Skeletal muscle tissue (tissue), 4 donors: ENCODE data around the gene SH3TC1. TPM values are rescaled to one million over a fixed set of nuclear protein-coding genes. Genes with fewer than 3 reads are reported as not detected.

ENCODE experiments used
- H3K27ac ChIP-seq: one replicate; pipeline ENCODE4 v1.7.0; 2013; ENCODE audit warnings: mild to moderate bottlenecking, low read depth, low read length, inconsistent platforms
- H3K27me3 ChIP-seq, 3 donors: one replicate each; pipeline ENCODE4 v1.7.0; 2013; ENCODE audit warnings: low read length in 3 of 3; ENCODE audit not compliant: control insufficient read depth in 3 of 3, insufficient read depth in 3 of 3
- H3K36me3 ChIP-seq, 3 donors: one replicate each; pipeline ENCODE4 v1.7.0; 2013; ENCODE audit warnings: low read length in 3 of 3; ENCODE audit not compliant: control insufficient read depth in 3 of 3, insufficient read depth in 3 of 3
- H3K4me1 ChIP-seq, 3 donors: one replicate each; pipeline ENCODE4 v1.7.0; 2013; ENCODE audit warnings: low read length in 3 of 3, mild to moderate bottlenecking in 3 of 3; ENCODE audit not compliant: control insufficient read depth in 3 of 3, insufficient read depth in 3 of 3
- H3K4me3 ChIP-seq, 3 donors: one replicate each; pipeline ENCODE4 v1.7.0; 2013; ENCODE audit warnings: low read length in 3 of 3
- H3K9ac ChIP-seq, 3 donors: one replicate each; pipeline ENCODE4 v1.7.0; 2013; ENCODE audit warnings: low read length in 3 of 3, mild to moderate bottlenecking in 3 of 3, moderate library complexity in 2 of 3, low read depth in 1 of 3
- H3K9me3 ChIP-seq, 3 donors: one replicate each; pipeline ENCODE4 v1.7.0; 2013; ENCODE audit warnings: low read length in 3 of 3; ENCODE audit not compliant: control insufficient read depth in 3 of 3
- total RNA-seq: library from RNA; depleted of rRNA; stranded (reverse); fragments of >200 nt; gene quantifications from one replicate; pipeline ENCODE4 v1.2.3, GENCODE V29; 2014
- donor health status: Osteomylitis.

Gene SH3TC1
- total RNA-seq, 1 donor from 2014 or later: 13.0 TPM

DNA sequence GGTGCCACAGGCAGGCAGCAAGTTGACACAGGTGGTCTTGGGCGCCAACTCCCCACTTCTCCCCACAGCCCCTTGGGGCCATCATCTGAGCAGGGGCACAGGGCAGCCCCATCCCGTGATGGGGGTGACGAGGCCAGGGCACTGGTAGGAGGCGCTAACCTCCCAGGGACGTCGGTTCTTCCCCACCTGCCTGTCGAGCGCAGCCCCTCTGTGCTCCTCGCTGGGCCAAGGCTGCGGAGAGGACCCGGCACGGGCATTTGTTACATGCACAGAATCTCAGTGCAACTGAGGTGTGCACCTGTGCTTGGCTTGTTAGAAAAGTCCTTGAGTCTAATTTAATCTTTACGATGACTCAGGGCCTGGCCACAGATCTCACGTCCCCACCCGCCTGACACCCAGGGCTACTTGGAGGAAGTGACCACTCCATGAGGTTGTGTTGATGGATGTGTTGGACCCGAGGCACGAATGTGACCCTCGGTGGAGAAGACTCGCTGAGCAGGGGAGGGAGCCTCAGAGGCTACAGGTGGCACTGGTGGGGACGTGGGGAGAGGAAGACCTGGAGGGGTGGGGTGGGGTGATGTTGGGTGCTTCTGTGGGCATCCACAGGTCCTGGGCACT, 3.1 kb upstream of the SH3TC1 start:
- Histone ChIP-seq H3K4me1 (peaks cover 47 to 57% (median 54%) of the 10 kb centered on the region in 3 donors), H3K9ac (no peak overlapping the region), H3K4me3 (no peak overlapping the region), H3K27ac (no peak overlapping the region), H3K27me3 (no peaks in the 10 kb centered on the region), H3K9me3 (no peaks in the 10 kb centered on the region), H3K36me3 (no peaks in the 10 kb centered on the region)

DNA sequence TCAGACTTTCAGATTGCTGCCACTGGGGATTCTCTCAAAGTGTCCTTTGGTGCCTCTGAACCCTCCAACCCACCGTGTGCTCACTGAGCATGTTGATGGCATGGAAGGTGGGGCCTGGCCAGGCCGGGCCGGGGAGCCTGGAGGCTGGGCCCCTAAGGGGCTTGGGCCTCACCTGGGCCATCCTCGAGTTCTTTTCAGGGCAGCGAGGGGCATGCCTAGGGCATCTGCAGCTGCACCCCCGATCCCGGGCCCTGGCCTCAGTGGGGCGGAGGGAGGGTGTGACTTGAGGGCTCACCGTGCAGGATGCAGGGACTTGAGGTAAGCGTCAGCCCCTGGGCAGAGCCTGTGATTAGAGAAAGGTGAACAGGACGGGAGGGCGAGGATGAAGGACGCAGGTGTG, 1.6 kb upstream of the SH3TC1 start:
- Histone ChIP-seq H3K36me3 (no peaks in the 10 kb centered on the region), H3K4me1 (peaks cover 49 to 55% (median 54%) of the 10 kb centered on the region in 3 donors), H3K4me3 (no peak overlapping the region), H3K9me3 (no peaks in the 10 kb centered on the region), H3K27me3 (no peaks in the 10 kb centered on the region), H3K9ac (no peak overlapping the region), H3K27ac (no peak overlapping the region)

DNA sequence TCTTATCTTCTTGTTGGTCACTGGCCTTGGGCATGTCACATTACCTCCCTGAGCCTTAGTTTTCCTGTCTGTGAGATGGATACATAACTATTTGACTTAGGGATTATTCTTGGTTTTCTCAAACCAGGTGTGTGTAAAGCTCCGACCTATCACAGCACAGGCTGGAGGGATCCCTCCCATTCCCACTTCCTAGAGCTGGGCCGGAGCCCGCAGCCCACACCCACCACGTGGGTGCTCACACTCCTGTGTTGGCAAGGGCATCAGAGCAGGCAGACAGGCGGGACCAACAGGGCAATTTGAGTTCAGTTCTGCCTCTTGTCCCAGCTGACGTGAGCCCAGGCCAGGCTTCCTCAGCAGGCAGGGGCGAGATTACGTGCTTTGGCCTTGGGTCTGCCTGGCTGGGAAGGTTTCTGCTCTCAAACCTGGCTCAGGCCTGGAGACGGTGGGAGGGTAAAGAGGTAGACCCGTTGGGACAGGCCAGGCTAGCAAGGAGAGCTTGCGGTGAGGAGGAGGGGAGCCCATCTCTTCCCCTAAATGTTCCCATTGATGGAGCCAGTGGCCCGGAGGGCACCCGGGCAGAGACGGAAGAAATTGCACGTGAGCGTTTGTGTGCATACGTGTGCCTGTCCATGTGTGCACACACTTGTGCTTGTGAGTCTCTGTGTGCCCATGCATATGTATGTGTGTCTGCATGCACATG, 734 bp upstream of the SH3TC1 start:
- Histone ChIP-seq H3K4me1 (peaks cover 45 to 53% (median 53%) of the 10 kb centered on the region in 3 donors), H3K9me3 (no peaks in the 10 kb centered on the region), H3K27ac (no peak overlapping the region), H3K36me3 (no peaks in the 10 kb centered on the region), H3K27me3 (no peaks in the 10 kb centered on the region), H3K9ac (peak overlapping the region in 2 of 3 donors; percentile 72 to 76), H3K4me3 (peak overlapping the region; percentile 3 to 75 (median 58))

DNA sequence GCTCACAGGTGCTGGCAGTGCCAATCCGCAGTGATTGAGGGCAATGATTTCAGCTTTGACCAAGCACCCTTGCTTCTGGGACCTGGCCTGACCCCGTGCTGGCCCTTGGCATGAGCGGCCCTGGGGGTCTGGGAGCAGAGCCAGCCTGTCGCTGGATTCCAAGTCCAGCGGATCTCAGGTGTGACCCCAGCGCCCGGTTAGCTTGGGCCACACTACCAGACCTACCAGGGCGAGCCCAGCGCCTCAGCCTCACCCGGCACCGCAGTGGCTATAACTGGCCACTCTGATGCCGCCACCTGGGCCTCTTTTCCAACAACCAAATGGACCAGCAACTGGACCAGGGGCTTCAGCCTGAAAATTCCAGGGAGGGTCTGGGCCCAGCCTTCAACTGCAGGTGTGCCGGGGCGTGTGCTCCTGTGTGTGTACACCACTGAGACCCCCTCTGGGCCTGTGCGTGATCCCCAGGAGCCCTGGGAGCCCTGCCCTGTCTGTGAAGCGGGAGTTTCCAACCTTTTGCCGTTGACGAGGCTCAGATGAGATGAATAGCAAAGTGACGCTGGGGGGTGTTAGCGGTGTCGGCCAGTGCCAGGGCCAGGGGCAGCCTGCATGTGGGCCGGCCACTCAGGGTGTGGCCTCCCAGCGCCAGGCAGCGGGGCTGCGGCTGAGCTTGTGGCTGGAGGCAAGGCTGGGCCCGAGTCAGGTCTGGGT, 658 bp downstream of the SH3TC1 start:
- Histone ChIP-seq H3K9me3 (no peaks in the 10 kb centered on the region), H3K27me3 (no peaks in the 10 kb centered on the region), H3K9ac (peak overlapping the region; percentile 72 to 76 (median 73)), H3K27ac (peak overlapping the region; percentile 77), H3K36me3 (no peaks in the 10 kb centered on the region), H3K4me1 (peaks cover 45 to 56% (median 51%) of the 10 kb centered on the region in 3 donors), H3K4me3 (peak overlapping the region; percentile 58 to 75 (median 66))

DNA sequence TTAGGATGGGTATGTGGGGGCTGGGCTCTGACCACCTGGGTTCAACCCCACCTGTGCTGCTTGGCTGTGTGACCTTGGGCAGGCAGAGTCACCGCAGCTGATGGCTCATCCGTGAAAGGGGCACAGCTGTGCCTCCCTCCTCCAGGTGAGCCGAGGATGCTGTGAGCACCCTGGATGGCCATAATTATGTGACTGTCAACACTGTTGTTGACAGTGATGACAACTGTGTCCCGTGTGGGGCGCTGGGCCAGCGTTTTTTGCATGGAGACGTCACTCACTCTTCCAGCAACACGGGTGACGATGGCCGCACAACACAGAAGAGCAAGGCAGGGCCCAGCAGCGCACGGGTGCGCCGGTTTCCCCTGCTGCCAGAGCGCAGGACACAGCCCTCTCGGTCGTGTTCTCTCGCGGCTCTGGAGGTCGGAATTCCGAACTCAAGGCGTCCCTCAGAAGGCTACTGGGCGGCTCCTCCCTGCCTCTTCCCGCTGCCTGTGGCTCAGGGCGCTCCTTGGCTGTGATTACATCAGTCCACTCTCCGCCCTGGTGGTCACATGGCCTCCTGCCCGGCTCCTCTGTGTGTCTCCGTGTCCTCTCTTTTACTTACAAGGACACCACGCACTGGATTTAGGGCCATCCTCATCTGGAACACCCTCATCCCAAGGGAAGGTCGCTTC, 1.3 kb downstream of the SH3TC1 start:
- Histone ChIP-seq H3K4me1 (peaks cover 44 to 56% (median 46%) of the 10 kb centered on the region in 3 donors), H3K27me3 (no peaks in the 10 kb centered on the region), H3K36me3 (no peaks in the 10 kb centered on the region), H3K9me3 (no peaks in the 10 kb centered on the region), H3K27ac (peak overlapping the region; percentile 77), H3K9ac (peak overlapping the region; percentile 40 to 76 (median 72)), H3K4me3 (peak overlapping the region; percentile 58 to 75 (median 66))

DNA sequence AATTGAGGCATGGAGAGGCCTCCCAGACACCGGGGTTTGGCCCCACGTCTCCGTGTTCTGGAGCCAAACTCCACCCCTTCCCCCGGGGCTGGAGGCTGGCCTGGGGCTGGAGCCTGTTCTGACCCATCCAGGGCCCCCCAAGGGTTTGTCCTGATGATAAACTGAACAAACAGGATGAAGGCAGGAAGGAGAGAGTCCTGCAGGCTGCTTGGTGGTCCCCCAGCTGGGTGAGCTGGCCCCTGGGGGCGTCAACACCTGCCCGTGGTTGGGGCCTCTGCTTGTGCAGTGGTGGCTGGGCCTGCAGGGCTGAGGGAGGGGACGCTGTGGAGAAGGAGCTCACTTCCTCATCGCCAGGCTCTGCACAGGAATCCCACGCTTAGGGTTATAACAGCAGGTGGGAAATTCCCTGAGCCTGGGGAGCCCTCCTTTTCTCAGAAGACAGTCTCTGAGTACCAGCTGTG, 2.3 kb downstream of the SH3TC1 start:
- H3K4me1 ChIP-seq: peaks cover 39 to 50% (median 40%) of the 10 kb centered on the region in 3 donors
- H3K9me3 ChIP-seq: no peaks in the 10 kb centered on the region
- H3K4me3 ChIP-seq: peak overlapping the region in 1 of 3 donors; percentile 13
- peak overlapping the region; percentile 77 for H3K27ac ChIP-seq
- no peaks in the 10 kb centered on the region for H3K27me3 ChIP-seq
- H3K36me3 ChIP-seq: no peaks in the 10 kb centered on the region
- H3K9ac ChIP-seq: peak overlapping the region in 2 of 3 donors; percentile 12 to 76

DNA sequence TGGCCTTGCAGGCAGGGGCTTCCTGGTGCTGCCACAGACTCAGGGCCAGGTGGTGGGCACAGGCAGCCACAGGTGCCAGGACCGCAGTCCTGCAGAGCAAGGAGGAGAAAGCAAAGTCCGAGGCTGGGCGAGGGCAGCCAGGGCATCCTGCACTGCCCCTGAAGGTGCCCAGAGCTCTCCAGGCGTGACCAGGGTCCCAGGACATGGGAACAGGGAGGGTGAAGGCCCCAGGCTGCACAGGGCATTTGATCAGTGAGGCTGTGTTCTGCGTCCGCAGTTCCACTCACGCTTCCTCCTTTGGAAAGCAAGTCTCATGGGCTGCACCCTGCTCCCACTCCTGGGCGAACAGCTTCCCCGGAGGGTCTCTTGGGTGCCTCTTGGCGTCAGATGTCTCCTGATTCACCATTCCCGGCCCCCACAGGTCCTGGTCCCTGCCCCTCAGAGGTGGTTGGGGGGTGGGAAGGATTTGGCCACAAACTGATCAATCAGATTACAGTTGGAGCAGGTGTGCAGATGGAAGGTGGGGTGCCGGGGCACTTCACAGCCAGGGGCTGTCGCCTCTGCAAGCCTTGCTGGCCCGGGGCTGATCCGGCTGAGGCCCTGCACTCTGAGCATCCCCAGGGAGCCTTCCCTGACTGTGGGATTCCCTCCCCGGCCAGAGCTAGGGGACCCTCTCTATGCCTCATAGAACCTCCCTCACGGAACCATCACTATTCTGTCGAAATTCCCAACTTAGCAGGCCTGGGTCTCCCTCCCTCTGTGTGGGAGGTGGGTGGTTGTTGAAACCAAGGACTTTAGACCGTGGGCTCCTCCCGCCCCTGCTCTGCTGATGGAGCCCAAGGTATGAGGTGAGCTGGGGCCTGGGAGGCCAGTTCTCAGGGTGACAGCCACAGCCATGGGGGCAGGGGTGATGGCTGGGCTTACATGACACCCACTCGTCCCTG, 3.3 kb downstream of the SH3TC1 start:
- Histone ChIP-seq H3K9me3 (no peaks in the 10 kb centered on the region), H3K27ac (no peak overlapping the region), H3K4me1 (peaks cover 36 to 46% (median 37%) of the 10 kb centered on the region in 3 donors), H3K27me3 (no peaks in the 10 kb centered on the region), H3K4me3 (no peak overlapping the region), H3K36me3 (no peaks in the 10 kb centered on the region), H3K9ac (no peak overlapping the region)

DNA sequence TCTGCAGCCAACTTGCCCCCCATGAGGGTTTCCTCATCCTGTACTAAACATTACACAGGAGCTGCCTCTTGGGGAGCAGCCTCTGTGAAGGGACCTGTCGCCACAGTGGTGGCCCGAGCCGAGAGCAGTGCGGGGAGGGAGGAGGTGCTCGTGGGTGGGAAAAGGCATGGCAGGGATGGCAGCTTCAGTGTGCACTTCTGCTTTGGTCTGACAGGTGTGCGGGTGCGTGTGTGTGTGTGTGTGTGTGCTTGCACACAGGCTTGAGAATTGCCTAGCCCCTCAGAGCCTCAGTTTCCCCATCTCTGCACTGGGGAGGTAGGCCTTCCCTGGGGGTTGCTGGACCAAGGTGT, 3.9 kb downstream of the SH3TC1 start:
- Histone ChIP-seq H3K4me1 (peaks cover 32 to 45% (median 35%) of the 10 kb centered on the region in 3 donors), H3K27me3 (no peaks in the 10 kb centered on the region), H3K36me3 (no peaks in the 10 kb centered on the region), H3K9ac (no peak overlapping the region), H3K27ac (no peak overlapping the region), H3K4me3 (no peak overlapping the region), H3K9me3 (no peaks in the 10 kb centered on the region)

DNA sequence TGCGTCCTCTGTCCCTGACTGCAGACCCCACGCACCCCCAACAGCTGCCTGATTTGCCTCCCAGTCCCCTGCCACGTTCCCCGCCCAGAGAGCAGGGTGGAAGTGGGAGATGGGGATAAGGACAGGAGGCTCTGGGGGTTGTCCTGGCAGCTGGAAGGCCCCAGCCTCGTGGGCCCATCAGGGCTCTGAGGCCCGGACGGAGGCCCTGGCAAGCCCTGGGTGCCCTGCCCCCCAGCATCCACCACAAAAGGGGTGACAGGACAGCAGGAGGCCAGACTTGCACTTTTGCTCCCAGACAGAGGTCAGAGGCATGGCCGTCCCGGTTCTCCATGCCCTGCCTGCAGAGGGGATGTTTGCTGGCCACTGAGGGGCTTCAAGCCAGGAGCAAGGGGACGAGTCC, 4.7 kb downstream of the SH3TC1 start:
- H3K27me3 ChIP-seq: no peaks in the 10 kb centered on the region
- H3K9me3 ChIP-seq: no peaks in the 10 kb centered on the region
- H3K36me3 ChIP-seq: no peaks in the 10 kb centered on the region
- no peak overlapping the region for H3K27ac ChIP-seq
- no peak overlapping the region for H3K9ac ChIP-seq
- H3K4me3 ChIP-seq: no peak overlapping the region
- H3K4me1 ChIP-seq: peaks cover 26 to 37% (median 27%) of the 10 kb centered on the region in 3 donors
